Panc1 (cell line): Measurements from ENCODE around the gene TXNDC16. TPM values are rescaled to one million over a fixed set of nuclear protein-coding genes. Genes with fewer than 3 reads are reported as not detected.

Experiments used
- ATAC-seq: fragments of 200-7000 bp; cut with Tn5 transposase; 2 replicates; pipeline ENCODE4 v1.9.1; 2020; ENCODE audit warnings: mild to moderate bottlenecking, moderate library complexity
- BruUV-seq: library from RNA; stranded (reverse); fragments of 400-500 nt; replicated peaks from 2 replicates; lab custom pipeline; 2021; lab: Mats Ljungman, UMichigan
- CTCF ChIA-PET: fragments of 300-600 bp; sonication (Branson Sonifier 250); formaldehyde crosslinking; loops from one replicate; lab custom pipeline; 2022; ENCODE audit warnings: antibody characterized with exemption; lab: Charles Lee
- POLR2A ChIA-PET: fragments of 300-600 bp; sonication (Branson Sonifier 250); formaldehyde crosslinking; loops from one replicate; lab custom pipeline; 2022; ENCODE audit warnings: antibody characterized with exemption; lab: Charles Lee
- DNase-seq: peaks from one replicate; pipeline ENCODE4 v3.0.0-alpha.2; 2010; ENCODE audit warnings: low read depth, low spot score
- H3K27ac ChIP-seq: 2 replicates; pipeline ENCODE4 v1.5.1; 2011; ENCODE audit warnings: mild to moderate bottlenecking, low read length, inconsistent platforms
- H3K27me3 ChIP-seq: fragments of 200-500 bp; sonication (Bioruptor generic); 2 replicates; pipeline ENCODE4 v1.6.0; 2014; ENCODE audit warnings: low read length, inconsistent platforms; ENCODE audit not compliant: control insufficient read depth, insufficient read depth
- H3K36me3 ChIP-seq: fragments of 200-500 bp; sonication (Bioruptor generic); 2 replicates; pipeline ENCODE4 v1.5.1; 2014; ENCODE audit warnings: inconsistent platforms, mild to moderate bottlenecking, low read length, moderate library complexity; ENCODE audit not compliant: control insufficient read depth, insufficient read depth
- H3K4me1 ChIP-seq: 2 replicates; pipeline ENCODE4 v1.5.1; 2011; ENCODE audit warnings: inconsistent platforms, mild to moderate bottlenecking, low read length, moderate library complexity; ENCODE audit not compliant: control insufficient read depth, insufficient read depth
- H3K4me3 ChIP-seq, 2 experiments: 2 replicates each; pipeline ENCODE4 v1.5.1; 2011 to 2012; ENCODE audit warnings: low read depth in 2 of 2, low read length in 2 of 2, mild to moderate bottlenecking in 2 of 2, inconsistent platforms in 1 of 2, moderate library complexity in 1 of 2
- H3K9me3 ChIP-seq: fragments of 200-500 bp; sonication (Bioruptor generic); 2 replicates; pipeline ENCODE4 v1.5.1; 2014; ENCODE audit warnings: low read depth, mild to moderate bottlenecking, inconsistent platforms, low read length, moderate library complexity; ENCODE audit not compliant: control insufficient read depth, insufficient read depth
- CTCF ChIP-seq: fragments of 450-650 bp; IDR thresholded peaks from 2 replicates; pipeline ENCODE4 v1.5.1; 2017; ENCODE audit warnings: mild to moderate bottlenecking
- POLR2AphosphoS5 ChIP-seq: IDR thresholded peaks from 2 replicates; pipeline ENCODE4 v1.6.1; 2012; ENCODE audit warnings: mild to moderate bottlenecking, low read depth, low read length, moderate library complexity
- REST ChIP-seq, 2 experiments: IDR thresholded peaks; 2 replicates each; pipeline ENCODE4 v1.6.1; 2011 to 2012; ENCODE audit warnings: low read depth in 2 of 2, control low read depth in 1 of 2, low read length in 1 of 2, mild to moderate bottlenecking in 1 of 2, moderate library complexity in 1 of 2; ENCODE audit not compliant: insufficient read depth in 1 of 2
- SIN3A ChIP-seq: IDR thresholded peaks from 2 replicates; pipeline ENCODE4 v1.6.1; 2012; ENCODE audit warnings: low read depth, mild to moderate bottlenecking, low read length, moderate library complexity, borderline replicate concordance; ENCODE audit not compliant: insufficient read depth
- TCF7L2 ChIP-seq: IDR thresholded peaks from 2 replicates; pipeline ENCODE4 v1.6.1; 2011; ENCODE audit warnings: mild to moderate bottlenecking, low read depth, low read length, inconsistent platforms
- in situ Hi-C: cut with HindIII; loops from 2 replicates; pipeline ENCODE4 v1.10.0; 2016; ENCODE audit warnings: low sequenced_read_pairs, low pct_unique_long_range_greater_than_20kb
- intact Hi-C: fragments of 100-400 bp; cut with micrococcal nuclease; formaldehyde crosslinking; loops from one replicate; pipeline ENCODE4 v1.10.0; 2022; ENCODE audit not compliant: unreplicated experiment
- total RNA-seq: library from RNA; stranded (reverse); gene quantifications from one replicate; pipeline ENCODE4 v1.2.1, GENCODE V29; 2021; ENCODE audit not compliant: unreplicated experiment

TXNDC16 gene
- total RNA-seq, 1 experiment from 2014 or later: 4.9 TPM

GRCh38 chr14:52545584-52546317 is 6.6 kb downstream of the TXNDC16 start:
- Histone ChIP-seq H3K27ac (no peak overlapping the region), H3K36me3 (no peaks in the 10 kb centered on the region), H3K27me3 (no peaks in the 10 kb centered on the region), H3K9me3 (no peaks in the 10 kb centered on the region), H3K4me3 (no peak overlapping the region), H3K4me1 (0 out of 2 replicates have a peak, but pooled peaks cover under 1% of the 10 kb centered on the region)
- CTCF ChIA-PET: no interaction called here
- in situ Hi-C loops: no loop called here
- no TSS peak for BruUV-seq
- POLR2A ChIA-PET: no interaction called here
- intact Hi-C loops: no loop called here
- no peak for TF ChIP-seq POLR2AphosphoS5
- no peak for TF ChIP-seq REST (IDR thresholded peaks at IDR 0.05; ENCODE audit: insufficient read depth in 1 of 2, low read depth in 2 of 2, low read length in 1 of 2)
- TF ChIP-seq CTCF: no peak
- TF ChIP-seq SIN3A: no peak
- no peak for TF ChIP-seq TCF7L2
- no peak for ATAC-seq
- no peak for DNase-seq

- intact Hi-C loops (no loop called here), in situ Hi-C loops (no loop called here)
- ATAC-seq (no peak), DNase-seq (no peak)
- no peaks in the 10 kb centered on the region for H3K27me3 ChIP-seq
- H3K4me3 ChIP-seq: no peak overlapping the region
- no peaks in the 10 kb centered on the region for H3K36me3 ChIP-seq
- no peaks in the 10 kb centered on the region for H3K4me1 ChIP-seq
- H3K9me3 ChIP-seq: no peaks in the 10 kb centered on the region
- TF ChIP-seq SIN3A (no peak), REST (IDR thresholded peaks at IDR 0.05; ENCODE audit: insufficient read depth in 1 of 2, low read depth in 2 of 2, low read length in 1 of 2) (no peak), CTCF (no peak)
- CTCF ChIA-PET: no interaction called here
- no peak overlapping the region for H3K27ac ChIP-seq
- no TSS peak for BruUV-seq
- POLR2A ChIA-PET: no interaction called here
Measured at GRCh38 chr14:52538623-52539022, 13.7 kb downstream of the TXNDC16 start.
